HepG2 (cell line): ENCODE measurements around the gene RTN4. TPM values are rescaled to one million over a fixed set of nuclear protein-coding genes. Genes with fewer than 3 reads are reported as not detected.
A peak's percentile ranks its signal among the peaks of the same experiment; 100 is the strongest.

ENCODE experiments used
- FOSL2 ChIP-seq: sonication (generic); formaldehyde crosslinking; IDR thresholded peaks from 2 replicates; pipeline ENCODE4 v1.4.0; 2020; ENCODE audit warnings: missing genetic modification reagents
- HNF1B ChIP-seq: sonication (generic); formaldehyde crosslinking; IDR thresholded peaks from 2 replicates; pipeline ENCODE4 v1.5.1; 2020; ENCODE audit warnings: mild to moderate bottlenecking, moderate library complexity, missing genetic modification reagents
- JDP2 ChIP-seq: sonication (generic); formaldehyde crosslinking; IDR thresholded peaks from 2 replicates; pipeline ENCODE4 v1.8.1; 2022; ENCODE audit warnings: missing genetic modification reagents, borderline replicate concordance
- KAT8 ChIP-seq: IDR thresholded peaks from 2 replicates; pipeline ENCODE4 v1.6.1; 2016; ENCODE audit warnings: missing genetic modification reagents, missing compliant biosample characterization
- NRL ChIP-seq: sonication (generic); formaldehyde crosslinking; IDR thresholded peaks from 2 replicates; pipeline ENCODE4 v1.5.0; 2020; ENCODE audit warnings: missing genetic modification reagents, mild to moderate bottlenecking, moderate library complexity, borderline replicate concordance
- RBM22 ChIP-seq: fragments of 200-400 bp; formaldehyde crosslinking; optimal IDR thresholded peaks from 2 replicates; pipeline ENCODE3; 2017; ENCODE audit warnings: mild to moderate bottlenecking, low read length, moderate library complexity
- SRY ChIP-seq: sonication (generic); formaldehyde crosslinking; IDR thresholded peaks from 2 replicates; pipeline ENCODE4 v1.8.0; 2022; ENCODE audit warnings: mild to moderate bottlenecking, missing genetic modification reagents
- TFAP4 ChIP-seq: sonication (generic); IDR thresholded peaks from 2 replicates; pipeline ENCODE4 v1.6.1; 2016; ENCODE audit warnings: low read depth, borderline replicate concordance
- TGIF2 ChIP-seq: IDR thresholded peaks from 2 replicates; pipeline ENCODE4 v1.6.1; 2016; ENCODE audit warnings: control low read depth, missing compliant biosample characterization
- TOPORS ChIP-seq: sonication (generic); formaldehyde crosslinking; IDR thresholded peaks from 2 replicates; pipeline ENCODE4 v1.8.0; 2023; ENCODE audit warnings: mild to moderate bottlenecking, missing genetic modification reagents
- WIZ ChIP-seq: sonication (generic); formaldehyde crosslinking; IDR thresholded peaks from 2 replicates; pipeline ENCODE4 v1.5.1; 2020; ENCODE audit warnings: mild to moderate bottlenecking, missing genetic modification reagents
- ZBTB42 ChIP-seq: sonication (generic); formaldehyde crosslinking; IDR thresholded peaks from 2 replicates; pipeline ENCODE4 v1.5.0; 2020; ENCODE audit warnings: mild to moderate bottlenecking, missing genetic modification reagents
- ZGPAT ChIP-seq: IDR thresholded peaks from 2 replicates; pipeline ENCODE4 v1.6.1; 2016; ENCODE audit warnings: mild to moderate bottlenecking
- ZIK1 ChIP-seq: sonication (generic); formaldehyde crosslinking; IDR thresholded peaks from 2 replicates; pipeline ENCODE4 v1.5.0; 2020; ENCODE audit warnings: mild to moderate bottlenecking, low read depth, missing genetic modification reagents, borderline replicate concordance
- ZNF512B ChIP-seq: sonication (generic); formaldehyde crosslinking; IDR thresholded peaks from 2 replicates; pipeline ENCODE4 v1.5.1; 2020; ENCODE audit warnings: missing genetic modification reagents, mild to moderate bottlenecking, borderline replicate concordance
- ZNF770 ChIP-seq: sonication (generic); formaldehyde crosslinking; IDR thresholded peaks from 2 replicates; pipeline ENCODE4 v1.5.0; 2020; ENCODE audit warnings: mild to moderate bottlenecking, missing genetic modification reagents
- ZNF788 ChIP-seq: sonication (generic); formaldehyde crosslinking; IDR thresholded peaks from 2 replicates; pipeline ENCODE4 v1.5.0; 2020; ENCODE audit warnings: mild to moderate bottlenecking, missing genetic modification reagents, borderline replicate concordance
- polyA plus RNA-seq, 8 experiments: library from polyadenylated mRNA; depleted of rRNA in 3 of 8; stranded (reverse) in 7 of 8; unstranded in 1 of 8; fragments of >200 nt; fragmentation: Illumina TruSeq in 4 of 8; extraction: Trizol in 4 of 8; gene quantifications; 2 replicates each; pipeline versions ENCODE4 v1.2.1 to v1.2.3, GENCODE V29; 2011 to 2016; ENCODE audit warnings: low read depth in 4 of 8, missing spikeins in 1 of 8, mixed read lengths in 1 of 8; ENCODE audit not compliant: insufficient read depth in 1 of 8
- total RNA-seq, 5 experiments: library from RNA; depleted of rRNA; stranded (reverse); fragments of >200 nt; fragmentation: Illumina TruSeq; extraction: Trizol; gene quantifications; 2 replicates each; pipeline ENCODE4 v1.2.3, GENCODE V29; 2016; ENCODE audit warnings: low read depth in 1 of 5

RTN4 gene
- total and polyA plus RNA-seq, 2 of the 13 experiments (the other 11 are each of a cell fraction or from before 2014, with no cell fraction given), result 98.4 to 133 TPM

- TF ChIP-seq ZNF770 (CRISPR knock-in tag) (no peak), WIZ (CRISPR knock-in tag) (peak; percentile 56; the same call in 1 of the 2 replicates), NRL (CRISPR knock-in tag) (peak; percentile 85), ZNF512B (peak; percentile 94), SRY (no peak), ZGPAT (CRISPR knock-in tag) (peak; percentile 50; the same call in 1 of the 2 replicates), KAT8 (no peak; the same call in 1 of the 2 replicates), HNF1B (CRISPR knock-in tag) (peak; percentile 56; the same call in 1 of the 2 replicates), ZIK1 (CRISPR knock-in tag) (no peak), ZNF788 (CRISPR knock-in tag) (peak; percentile 65; the same call in 1 of the 2 replicates), JDP2 (CRISPR knock-in tag) (no peak), ZBTB42 (CRISPR knock-in tag) (peak; percentile 82; the same call in 1 of the 2 replicates), FOSL2 (CRISPR knock-in tag) (peak; percentile 71), TFAP4 (peak; percentile 35; the same call in 1 of the 2 replicates), TGIF2 (CRISPR knock-in tag) (peak; percentile 75), RBM22 (peak; percentile 48), TOPORS (CRISPR knock-in tag) (peak; percentile 84)
Observed at GRCh38 chr2:55049043-55049820, 1.0 kb downstream of the RTN4 start (continued).
